Hepatocyte (in vitro differentiated cells): ENCODE measurements around the gene AIRE.

Experiments
- CTCF ChIP-seq: fragments of 200-600 bp; sonication (generic); IDR thresholded peaks from 2 replicates; pipeline ENCODE4 v1.5.1; 2016; ENCODE audit warnings: antibody characterized with exemption, mild to moderate bottlenecking; ENCODE audit not compliant: poor library complexity
- EZH2 ChIP-seq: fragments of 200-600 bp; sonication (generic); IDR thresholded peaks from 2 replicates; pipeline ENCODE4 v1.6.1; 2016; ENCODE audit warnings: antibody characterized with exemption, mild to moderate bottlenecking, borderline replicate concordance
- EZH2phosphoT487 ChIP-seq: fragments of 200-600 bp; sonication (generic); IDR thresholded peaks from one replicate; pipeline ENCODE4 v1.6.1; 2018; ENCODE audit warnings: antibody characterized with exemption, mild to moderate bottlenecking, low read depth, moderate library complexity; ENCODE audit not compliant: unreplicated experiment, severe bottlenecking

GRCh38 chr21:44319407-44320065, 33.9 kb downstream of the AIRE start:
- TF ChIP-seq CTCF = no peak
- no peak for TF ChIP-seq EZH2phosphoT487
- TF ChIP-seq EZH2 = no peak
